Tibial nerve (tissue), 4 donors: ENCODE measurements around the gene FANCL.
"Not testable (repeated sequence)": the region's sequence is repeated elsewhere in the genome, so short reads cannot be mapped to it uniquely, and the experiment has no call there.

Experiments
- EP300 ChIP-seq, 2 donors: sonication (generic); formaldehyde crosslinking; IDR thresholded peaks; one replicate each; pipeline ENCODE4 v1.6.1; 2017; ENCODE audit warnings: antibody characterized with exemption in 2 of 2, mild to moderate bottlenecking in 1 of 2
- POLR2A ChIP-seq, 2 donors: fragments of 450-650 bp; IDR thresholded peaks; one replicate each; pipeline ENCODE4 v1.6.1; 2017; ENCODE audit warnings: antibody characterized with exemption in 2 of 2, mild to moderate bottlenecking in 2 of 2, moderate library complexity in 2 of 2
- TF ChIP-seq, protein P1 (sequence below), 5 experiments: fragments of 200-600 bp in 3 of 5; fragments of 450-650 bp in 2 of 5; sonication (generic) in 3 of 5; IDR thresholded peaks; one replicate each; pipeline ENCODE4 v1.5.1; 2016 to 2019; ENCODE audit warnings: antibody characterized with exemption in 5 of 5, mild to moderate bottlenecking in 3 of 5, moderate library complexity in 2 of 5

DNA sequence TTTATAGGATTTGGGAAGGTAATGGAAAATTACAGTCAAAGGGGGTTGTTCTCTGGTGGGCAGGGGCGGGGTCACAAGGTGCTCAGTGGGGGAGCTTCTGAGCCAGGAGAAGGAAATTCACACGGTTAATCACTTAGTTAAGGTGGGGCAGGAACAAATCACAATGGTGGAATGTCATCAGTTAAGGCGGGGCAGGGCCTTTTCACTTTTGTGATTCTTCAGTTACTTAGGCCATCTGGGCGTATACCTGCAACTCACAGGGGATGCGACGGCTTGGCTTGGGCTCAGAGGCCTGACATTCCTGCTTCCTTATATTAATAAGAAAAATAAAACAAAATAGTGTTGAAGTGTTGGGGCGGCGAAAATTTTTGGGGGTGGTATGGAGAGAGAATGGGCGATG lies 127.6 kb downstream of the FANCL start:
- TF ChIP-seq POLR2A, EP300 (IDR thresholded peaks at IDR 0.05): not testable (repeated sequence)
- TF ChIP-seq, protein P1, sequence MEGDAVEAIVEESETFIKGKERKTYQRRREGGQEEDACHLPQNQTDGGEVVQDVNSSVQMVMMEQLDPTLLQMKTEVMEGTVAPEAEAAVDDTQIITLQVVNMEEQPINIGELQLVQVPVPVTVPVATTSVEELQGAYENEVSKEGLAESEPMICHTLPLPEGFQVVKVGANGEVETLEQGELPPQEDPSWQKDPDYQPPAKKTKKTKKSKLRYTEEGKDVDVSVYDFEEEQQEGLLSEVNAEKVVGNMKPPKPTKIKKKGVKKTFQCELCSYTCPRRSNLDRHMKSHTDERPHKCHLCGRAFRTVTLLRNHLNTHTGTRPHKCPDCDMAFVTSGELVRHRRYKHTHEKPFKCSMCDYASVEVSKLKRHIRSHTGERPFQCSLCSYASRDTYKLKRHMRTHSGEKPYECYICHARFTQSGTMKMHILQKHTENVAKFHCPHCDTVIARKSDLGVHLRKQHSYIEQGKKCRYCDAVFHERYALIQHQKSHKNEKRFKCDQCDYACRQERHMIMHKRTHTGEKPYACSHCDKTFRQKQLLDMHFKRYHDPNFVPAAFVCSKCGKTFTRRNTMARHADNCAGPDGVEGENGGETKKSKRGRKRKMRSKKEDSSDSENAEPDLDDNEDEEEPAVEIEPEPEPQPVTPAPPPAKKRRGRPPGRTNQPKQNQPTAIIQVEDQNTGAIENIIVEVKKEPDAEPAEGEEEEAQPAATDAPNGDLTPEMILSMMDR (IDR thresholded peaks at IDR 0.05) = not testable (repeated sequence)
